ENCODE results near the gene RAB37. TPM values are rescaled to one million over a fixed set of nuclear protein-coding genes. Genes with fewer than 3 reads are reported as not detected.

RAB37 gene
- total and polyA plus RNA-seq, 2 of the 8 experiments (the other 6 are each of a cell fraction or from before 2014, with no cell fraction given) = 5.5 to 6.1 TPM

- Histone ChIP-seq H3K9ac (replicated peaks in 1 of 4; ENCODE audit: extremely low read depth in 1 of 4, low read depth in 3 of 4, low read length in 3 of 4) (no peak overlapping the region), H3K4me1 (replicated peaks in 1 of 4; ENCODE audit: control insufficient read depth in 3 of 4, insufficient read depth in 4 of 4, low read length in 3 of 4) (no peaks in the 10 kb centered on the region), H3K9me3 (ENCODE audit: insufficient read depth in 2 of 2, low read depth in 1 of 2, low read length in 1 of 2) (no peaks in the 10 kb centered on the region), H4K20me1 (replicated peaks in 1 of 2; ENCODE audit: control insufficient read depth in 1 of 2, insufficient read depth in 2 of 2, low read length in 2 of 2) (peaks cover 0 to 2% of the 10 kb centered on the region in 2 experiments), H3K4ac (replicated peaks; ENCODE audit: insufficient read length, low read depth, low read length) (no peak overlapping the region), H4K91ac (replicated peaks; ENCODE audit: insufficient read length, low read length) (no peak overlapping the region), H3K4me2 (ENCODE audit: insufficient read depth in 1 of 2, low read depth in 2 of 2, low read length in 2 of 2) (no peak overlapping the region), H3K27ac (ENCODE audit: low read depth, low read length) (no peak overlapping the region), H3K79me2 (ENCODE audit: control insufficient read depth in 1 of 2, insufficient read depth in 2 of 2, low read length in 2 of 2) (no peaks in the 10 kb centered on the region), H4K8ac (ENCODE audit: extremely low read depth, insufficient read depth, low read length) (no peak overlapping the region), H2BK120ac (replicated peaks; ENCODE audit: low read depth, low read length) (no peak overlapping the region), H2BK15ac (ENCODE audit: low read length) (no peak overlapping the region), H2BK5ac (ENCODE audit: low read depth, low read length) (no peak overlapping the region), H3K14ac (ENCODE audit: insufficient read length) (no peak overlapping the region), H2BK12ac (ENCODE audit: low read depth, low read length) (no peak overlapping the region), H2BK20ac (ENCODE audit: low read length) (no peak overlapping the region), H3K79me1 (ENCODE audit: low read depth, low read length) (no peaks in the 10 kb centered on the region), H3K27me3 (replicated peaks in 1 of 4; ENCODE audit: control insufficient read depth in 3 of 4, extremely low read depth in 1 of 4, insufficient read depth in 3 of 4, low read length in 3 of 4) (peaks cover 0 to 2% (median 0%) of the 10 kb centered on the region in 4 experiments; a peak in 1 of 7 replicates), H3K23ac (ENCODE audit: insufficient read length) (no peak overlapping the region), H2AFZ (ENCODE audit: low read length) (no peak overlapping the region), H3K36me3 (ENCODE audit: control insufficient read depth in 2 of 4, insufficient read depth in 4 of 4, low read length in 3 of 4) (no peaks in the 10 kb centered on the region), H3K23me2 (ENCODE audit: low read depth, low read length) (no peaks in the 10 kb centered on the region), H3K18ac (ENCODE audit: extremely low read depth, low read length) (no peak overlapping the region), H3K4me3 (ENCODE audit: extremely low read depth in 1 of 4, insufficient read depth in 2 of 4, low read depth in 3 of 4, low read length in 4 of 4) (no peak overlapping the region), H4K5ac (ENCODE audit: insufficient read length, low read depth, low read length) (no peak overlapping the region), H2AK5ac (ENCODE audit: low read depth, low read length) (no peak overlapping the region), H3K56ac (replicated peaks; ENCODE audit: insufficient read length, low read depth, low read length) (no peak overlapping the region)
- DNase-seq (ENCODE audit: low read depth in 1 of 2, low spot score in 2 of 2) = no peak
- peak in 2 of 3 experiments; percentile 28 to 31; a peak in 2 of 4 replicates for TF ChIP-seq CTCF (IDR thresholded peaks at IDR 0.05; ENCODE audit: control extremely low read depth in 1 of 3, insufficient read depth in 1 of 3, low read depth in 1 of 3, low read length in 3 of 3)
- TF ChIP-seq RAD21 (IDR thresholded peaks at IDR 0.05 in 1 of 2, conservative IDR thresholded peaks at IDR 0.05 in 1 of 2; ENCODE audit: low read depth in 2 of 2, low read length in 2 of 2) = 0 out of 4 replicates have a peak, but pooled peaks of 1 of the 2 experiments have one; percentile 10
- TF ChIP-seq CHD2 (IDR thresholded peaks at IDR 0.05; ENCODE audit: low read length) = no peak
- CTCF ChIA-PET (ENCODE audit: partially characterized antibody) = interaction anchor here (0.7 to 1.8 kb wide), 7 partner anchors 9 to 129 kb away, joined by 3 to 8 read pairs (median 4); no protein-coding TSS in a partner anchor
- POLR2A ChIA-PET (ENCODE audit: partially characterized antibody) = interaction anchor here (0.6 to 1.5 kb wide), 4 partner anchors 14 to 76 kb away, joined by 3 read pairs; no protein-coding TSS in a partner anchor
- no peak for FAIRE-seq
- WGBS, 2 experiments (ENCODE audit: extremely low coverage in 1 of 2, insufficient coverage in 1 of 2, insufficient read length in 1 of 2, insufficient replicate concordance in 2 of 2, low coverage in 1 of 2, low lambda C conversion rate in 2 of 2, missing lambda C conversion rate in 1 of 2) = 85% methylated on average over 10 of the region's 11 CpGs; no CpG with 5 or more reads in 1 of the 2 experiments
Measured at GRCh38 chr17:74695629-74696028, 41.4 kb upstream of the RAB37 start.

All from H1 (cell line).